DND-41 (cell line): Measurements from ENCODE around the gene GALR3.

ENCODE experiments used
- ATAC-seq: fragments of 200-7000 bp; cut with Tn5 transposase; 3 replicates; pipeline ENCODE4 v1.9.1; 2021; ENCODE audit warnings: low read depth; ENCODE audit not compliant: insufficient read depth
- DNase-seq: peaks from one replicate; pipeline ENCODE4 v3.0.0-alpha.2; 2020
- H2AFZ ChIP-seq: 2 replicates; pipeline ENCODE4 v1.6.0; 2012; ENCODE audit warnings: low read depth, low read length
- H3K27ac ChIP-seq: 2 replicates; pipeline ENCODE4 v1.5.1; 2012; ENCODE audit warnings: low read length, inconsistent platforms
- H3K27me3 ChIP-seq: fragments of 200-600 bp; sonication (generic); 2 replicates; pipeline ENCODE4 v1.6.0; 2012; ENCODE audit warnings: low read length, mild to moderate bottlenecking, inconsistent platforms; ENCODE audit not compliant: insufficient read depth, poor library complexity
- H3K36me3 ChIP-seq: 2 replicates; pipeline ENCODE4 v1.5.1; 2012; ENCODE audit warnings: low read length, inconsistent platforms; ENCODE audit not compliant: insufficient read depth
- H3K4me1 ChIP-seq: 2 replicates; pipeline ENCODE4 v1.5.1; 2012; ENCODE audit warnings: mild to moderate bottlenecking, low read length; ENCODE audit not compliant: insufficient read depth
- H3K4me2 ChIP-seq: 2 replicates; pipeline ENCODE4 v1.6.0; 2012; ENCODE audit warnings: mild to moderate bottlenecking, moderate library complexity, low read length, inconsistent platforms; ENCODE audit not compliant: insufficient read depth
- H3K4me3 ChIP-seq, 2 experiments: fragments of 200-600 bp in 1 of 2; shearing (Covaris generic) in 1 of 2; 2 replicates each; pipeline ENCODE4 v1.5.1; 2012 to 2016; ENCODE audit warnings: inconsistent platforms in 2 of 2, low read length in 2 of 2, mild to moderate bottlenecking in 2 of 2, low read depth in 1 of 2, moderate library complexity in 1 of 2
- H3K79me2 ChIP-seq: 2 replicates; pipeline ENCODE4 v1.6.0; 2012; ENCODE audit warnings: low read length, inconsistent platforms; ENCODE audit not compliant: insufficient read depth
- H3K9ac ChIP-seq: 2 replicates; pipeline ENCODE4 v1.6.0; 2012; ENCODE audit warnings: low read depth, mild to moderate bottlenecking, inconsistent platforms, low read length, moderate library complexity
- H3K9me3 ChIP-seq: 2 replicates; pipeline ENCODE4 v1.5.1; 2012; ENCODE audit warnings: low read length, moderate library complexity, mild to moderate bottlenecking, inconsistent platforms; ENCODE audit not compliant: insufficient read depth, severe bottlenecking
- H4K20me1 ChIP-seq: 2 replicates; pipeline ENCODE4 v1.6.0; 2012; ENCODE audit warnings: low read length; ENCODE audit not compliant: insufficient read depth
- EZH2 ChIP-seq: IDR thresholded peaks from 3 replicates; pipeline ENCODE4 v1.6.1; 2012; ENCODE audit warnings: borderline replicate concordance, low read depth, mild to moderate bottlenecking, moderate library complexity, low read length, inconsistent platforms; ENCODE audit not compliant: severe bottlenecking
- TF ChIP-seq, protein P1 (sequence below): IDR thresholded peaks from 2 replicates; pipeline ENCODE4 v1.5.1; 2012; ENCODE audit warnings: borderline replicate concordance, low read length, moderate library complexity, mild to moderate bottlenecking; ENCODE audit not compliant: poor library complexity, severe bottlenecking; ENCODE audit errors: extremely low read depth

The GALR3 gene

DNA sequence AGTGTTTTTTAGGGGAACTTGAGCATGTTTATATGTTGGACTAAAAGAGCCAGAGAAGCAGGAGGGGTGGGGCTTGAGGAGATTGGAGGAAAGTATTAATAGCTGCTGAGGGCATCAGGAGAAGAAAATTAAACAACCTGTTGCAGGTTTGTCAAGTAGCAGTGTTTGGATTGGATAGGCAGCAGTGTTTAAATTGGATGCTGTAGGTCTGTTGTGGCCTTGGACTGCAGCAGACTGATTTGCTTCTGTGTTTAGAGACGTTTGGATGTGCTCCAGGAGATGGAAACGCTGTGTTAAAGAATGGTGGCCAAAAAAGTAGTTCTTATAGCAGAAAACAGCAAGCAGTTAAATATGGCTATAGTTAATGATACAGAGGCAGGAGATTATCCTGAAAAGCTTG is 31.8 kb downstream of the GALR3 start:
- Histone ChIP-seq H2AFZ (no peak overlapping the region), H4K20me1 (peaks cover 34% of the 10 kb centered on the region), H3K27ac (no peak overlapping the region), H3K9ac (no peak overlapping the region), H3K4me3 (no peak overlapping the region), H3K9me3 (no peaks in the 10 kb centered on the region), H3K79me2 (peaks cover 70% of the 10 kb centered on the region), H3K4me1 (peaks cover 27% of the 10 kb centered on the region), H3K36me3 (peaks cover 88% of the 10 kb centered on the region), H3K27me3 (no peaks in the 10 kb centered on the region), H3K4me2 (no peak overlapping the region)
- ATAC-seq (no peak), DNase-seq (no peak)
- no peak for TF ChIP-seq EZH2
- TF ChIP-seq, protein P1, sequence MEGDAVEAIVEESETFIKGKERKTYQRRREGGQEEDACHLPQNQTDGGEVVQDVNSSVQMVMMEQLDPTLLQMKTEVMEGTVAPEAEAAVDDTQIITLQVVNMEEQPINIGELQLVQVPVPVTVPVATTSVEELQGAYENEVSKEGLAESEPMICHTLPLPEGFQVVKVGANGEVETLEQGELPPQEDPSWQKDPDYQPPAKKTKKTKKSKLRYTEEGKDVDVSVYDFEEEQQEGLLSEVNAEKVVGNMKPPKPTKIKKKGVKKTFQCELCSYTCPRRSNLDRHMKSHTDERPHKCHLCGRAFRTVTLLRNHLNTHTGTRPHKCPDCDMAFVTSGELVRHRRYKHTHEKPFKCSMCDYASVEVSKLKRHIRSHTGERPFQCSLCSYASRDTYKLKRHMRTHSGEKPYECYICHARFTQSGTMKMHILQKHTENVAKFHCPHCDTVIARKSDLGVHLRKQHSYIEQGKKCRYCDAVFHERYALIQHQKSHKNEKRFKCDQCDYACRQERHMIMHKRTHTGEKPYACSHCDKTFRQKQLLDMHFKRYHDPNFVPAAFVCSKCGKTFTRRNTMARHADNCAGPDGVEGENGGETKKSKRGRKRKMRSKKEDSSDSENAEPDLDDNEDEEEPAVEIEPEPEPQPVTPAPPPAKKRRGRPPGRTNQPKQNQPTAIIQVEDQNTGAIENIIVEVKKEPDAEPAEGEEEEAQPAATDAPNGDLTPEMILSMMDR, result no peak

DNA sequence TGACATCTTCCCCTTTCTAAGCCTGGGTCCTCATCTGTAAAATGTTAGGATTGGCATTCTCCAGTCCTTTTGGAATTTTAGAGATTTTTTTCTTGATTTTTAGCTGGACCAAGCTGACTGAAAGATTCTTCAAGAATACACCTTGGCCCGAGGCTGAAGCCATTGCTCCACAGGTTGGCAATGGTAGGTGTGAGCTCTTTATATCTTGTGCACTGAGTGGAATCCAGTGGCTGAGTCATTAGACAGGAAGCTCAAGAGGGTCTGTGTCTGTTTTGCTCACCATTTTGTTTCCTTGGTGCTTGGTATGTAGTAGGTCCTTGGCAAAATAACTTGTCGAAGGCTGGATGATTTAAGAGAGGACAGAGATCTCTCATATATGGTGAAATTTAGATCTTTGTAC is 32.3 kb downstream of the GALR3 start:
- peaks cover 92% of the 10 kb centered on the region for H3K36me3 ChIP-seq
- peaks cover 34% of the 10 kb centered on the region for H4K20me1 ChIP-seq
- DNase-seq (no peak), ATAC-seq (no peak)
- H3K27me3 ChIP-seq, result no peaks in the 10 kb centered on the region
- H3K9ac ChIP-seq, result no peak overlapping the region
- TF ChIP-seq, protein P1, result no peak
- no peak for TF ChIP-seq EZH2
- no peak overlapping the region for H3K4me3 ChIP-seq
- H3K79me2 ChIP-seq, result peaks cover 64% of the 10 kb centered on the region
- H3K9me3 ChIP-seq, result no peaks in the 10 kb centered on the region
- H3K4me2 ChIP-seq, result no peak overlapping the region
- peaks cover 22% of the 10 kb centered on the region for H3K4me1 ChIP-seq
- no peak overlapping the region for H3K27ac ChIP-seq
- H2AFZ ChIP-seq, result no peak overlapping the region

DNA sequence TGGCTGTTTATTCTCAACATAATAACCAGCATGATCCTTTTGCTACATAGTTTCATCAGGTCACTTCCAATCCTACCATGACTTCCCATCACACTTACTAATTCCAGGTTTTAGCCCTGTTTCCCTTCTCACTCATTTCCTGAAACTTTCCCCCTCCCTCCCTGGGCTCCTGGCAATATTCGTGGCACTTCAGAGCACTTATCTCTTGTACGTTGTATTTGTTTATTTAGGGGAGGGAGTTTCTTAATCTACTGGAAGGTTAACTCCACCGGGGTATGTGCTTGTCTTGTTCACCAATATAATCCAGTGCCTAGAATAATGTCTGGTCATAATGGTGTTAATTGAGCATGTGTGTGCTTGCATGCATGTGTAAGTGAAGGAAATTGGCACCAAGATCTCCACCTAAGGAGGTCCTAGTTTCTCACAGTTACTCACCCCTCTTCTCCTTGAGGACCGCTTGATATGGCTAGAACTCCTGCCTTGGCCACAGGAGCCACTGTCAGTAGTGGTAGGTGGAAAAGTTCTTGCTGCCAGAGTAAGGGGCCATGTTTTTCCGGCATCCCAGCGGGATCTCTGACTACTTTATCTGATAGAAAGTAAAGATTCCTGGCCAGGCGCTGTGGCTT is 37.7 kb downstream of the GALR3 start:
- peaks cover 29% of the 10 kb centered on the region; the same call in 1 of the 2 replicates for H4K20me1 ChIP-seq
- H3K4me3 ChIP-seq, result no peak overlapping the region
- H2AFZ ChIP-seq, result no peak overlapping the region
- no peaks in the 10 kb centered on the region for H3K9me3 ChIP-seq
- no peak for DNase-seq
- H3K36me3 ChIP-seq, result peaks cover 94% of the 10 kb centered on the region
- H3K27ac ChIP-seq, result no peak overlapping the region
- H3K4me1 ChIP-seq, result no peaks in the 10 kb centered on the region
- ATAC-seq, result no peak
- no peak overlapping the region for H3K4me2 ChIP-seq
- no peak for TF ChIP-seq EZH2
- TF ChIP-seq, protein P1, result no peak
- H3K79me2 ChIP-seq, result peaks cover 28% of the 10 kb centered on the region
- H3K9ac ChIP-seq, result no peak overlapping the region
- H3K27me3 ChIP-seq, result no peaks in the 10 kb centered on the region
